ENCODE results near the gene GPBAR1.
A peak's percentile ranks its signal among the peaks of the same experiment; 100 is the strongest.
"Not testable (repeated sequence)": the region's sequence is repeated elsewhere in the genome, so short reads cannot be mapped to it uniquely, and the experiment has no call there.

Gene GPBAR1

DNA sequence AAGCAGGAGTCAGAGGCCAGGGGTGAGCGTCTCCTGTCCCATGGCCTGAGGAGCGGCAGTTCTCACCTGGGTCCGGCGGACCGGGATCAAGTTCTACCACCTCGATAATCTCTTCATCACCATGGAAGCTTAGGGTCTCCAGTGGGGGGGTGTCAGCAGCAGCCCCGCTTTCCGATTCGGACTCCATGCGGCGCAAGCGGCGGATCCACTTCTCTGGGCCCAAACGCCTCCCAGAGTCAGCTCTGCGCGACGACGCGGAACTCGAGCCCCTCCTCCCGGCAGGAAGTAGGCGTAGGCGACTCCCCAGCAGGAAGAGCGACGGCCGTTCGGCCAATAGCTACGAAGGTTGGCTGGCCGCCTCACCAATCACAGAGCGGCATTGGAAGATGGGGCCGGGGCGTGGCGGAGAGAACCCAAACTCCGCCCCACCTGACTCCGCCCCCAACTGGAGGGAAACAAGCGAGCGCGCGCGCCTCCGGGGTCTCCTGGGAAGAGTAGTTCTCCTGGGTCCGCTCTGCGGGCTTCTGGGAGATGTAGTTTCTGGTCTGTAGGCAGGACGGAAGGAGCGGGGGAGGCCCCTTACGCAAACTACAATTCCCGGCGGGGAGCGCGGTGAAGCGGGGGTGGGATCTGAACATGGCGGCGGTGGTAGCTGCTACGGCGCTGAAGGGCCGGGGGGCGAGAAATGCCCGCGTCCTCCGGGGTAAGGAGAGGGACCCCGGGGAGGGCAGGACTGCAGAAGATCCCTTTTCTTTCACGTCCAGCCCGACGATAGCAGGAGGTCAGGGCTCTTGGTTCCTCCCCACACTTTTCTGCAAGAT is 9.3 kb downstream of the GPBAR1 start, which contains the start of the genes AAMP and PNKD:
TSS of gene AAMP (minus strand) at position 238 of the 821 bp plus-strand sequence. CDS start at position 187, 51 bp downstream.
TSS of gene PNKD (plus strand) at position 620 of the 821 bp plus-strand sequence. CDS start at position 637, 17 bp downstream.
- DNase-seq (ENCODE audit: low read depth) = peak; percentile 99

DNA sequence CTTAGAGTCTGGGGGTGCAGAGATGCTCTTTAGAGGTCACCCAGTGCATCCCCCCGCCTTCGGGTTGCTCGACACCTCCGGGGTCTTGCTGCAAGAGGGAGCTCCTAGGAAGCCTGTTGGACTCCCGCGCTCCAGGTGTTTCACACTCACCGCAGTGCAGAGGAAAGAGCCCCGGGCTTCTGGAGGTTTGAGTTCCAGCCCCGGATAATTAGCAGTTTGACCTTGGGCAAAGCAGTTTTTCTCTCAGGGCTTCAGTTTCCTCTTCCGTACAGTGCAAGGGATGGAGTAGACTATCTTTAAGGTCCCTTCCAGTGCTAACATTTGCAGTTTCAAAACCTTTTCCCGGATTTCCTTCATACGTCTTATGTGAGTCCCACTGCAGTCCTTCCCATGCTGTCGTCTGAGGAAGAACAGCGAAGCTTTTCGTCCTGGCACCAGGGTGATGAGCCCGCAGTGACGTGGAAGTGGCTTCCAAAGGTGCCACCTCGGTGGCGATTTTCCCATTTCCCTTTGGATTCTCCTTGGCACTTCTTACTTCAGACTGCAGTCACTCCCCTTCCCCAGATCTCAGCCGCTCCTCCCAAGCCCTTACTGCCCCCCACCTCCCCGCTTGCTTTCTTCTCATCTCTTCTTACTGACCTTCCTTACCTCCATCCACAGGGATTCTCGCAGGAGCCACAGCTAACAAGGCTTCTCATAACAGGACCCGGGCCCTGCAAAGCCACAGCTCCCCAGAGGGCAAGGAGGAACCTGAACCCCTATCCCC is 10.1 kb downstream of the GPBAR1 start:
- DNase-seq (ENCODE audit: low read depth) = no peak

DNA sequence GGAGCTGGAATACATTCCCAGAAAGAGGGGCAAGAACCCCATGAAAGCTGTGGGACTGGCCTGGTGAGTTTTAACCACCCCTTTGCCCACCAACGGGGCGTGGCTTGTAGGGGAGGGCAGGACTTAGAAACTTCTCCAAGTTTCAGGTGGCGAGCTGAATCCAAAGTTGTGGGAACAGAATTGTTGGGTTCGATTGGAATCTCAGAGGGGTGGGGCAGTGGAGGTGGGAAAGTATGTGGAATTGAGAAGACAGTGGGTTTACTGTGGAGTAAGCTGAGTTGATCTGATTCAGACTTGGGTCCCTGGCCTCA is 10.6 kb downstream of the GPBAR1 start:
- no peak for DNase-seq (ENCODE audit: low read depth)

DNA sequence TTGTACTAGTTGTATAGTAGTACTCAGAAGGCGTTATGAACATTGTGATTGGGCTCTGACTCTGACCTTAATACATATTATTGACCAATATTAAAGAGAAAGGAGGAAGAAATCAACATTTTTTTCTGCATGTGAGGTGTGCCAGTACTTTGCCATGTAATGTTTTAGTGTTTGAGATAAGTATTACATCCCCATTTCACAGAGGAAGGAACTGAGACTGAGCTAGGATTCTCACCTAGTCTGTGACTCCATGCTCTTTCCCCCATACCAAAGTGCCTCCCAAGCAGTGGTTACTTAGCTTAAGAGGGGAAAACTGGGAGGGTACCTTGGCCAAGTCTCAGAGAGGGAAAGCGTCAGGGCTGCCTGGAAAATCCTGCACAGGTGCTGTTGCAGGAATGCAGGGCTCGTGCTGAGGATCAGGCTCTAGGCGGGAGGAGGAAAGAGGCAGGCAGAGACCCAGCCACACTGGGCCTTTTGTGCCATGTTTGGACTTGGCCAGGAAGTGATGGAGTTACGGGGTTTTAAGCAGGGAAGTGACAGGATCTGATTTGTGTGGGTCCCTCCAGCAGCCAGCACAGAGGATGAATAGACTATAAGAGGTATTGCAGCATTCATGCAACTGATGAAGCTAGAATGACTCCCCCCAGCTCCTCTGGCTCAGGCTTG is 11.2 kb downstream of the GPBAR1 start:
- no peak for DNase-seq (ENCODE audit: low read depth)

DNA sequence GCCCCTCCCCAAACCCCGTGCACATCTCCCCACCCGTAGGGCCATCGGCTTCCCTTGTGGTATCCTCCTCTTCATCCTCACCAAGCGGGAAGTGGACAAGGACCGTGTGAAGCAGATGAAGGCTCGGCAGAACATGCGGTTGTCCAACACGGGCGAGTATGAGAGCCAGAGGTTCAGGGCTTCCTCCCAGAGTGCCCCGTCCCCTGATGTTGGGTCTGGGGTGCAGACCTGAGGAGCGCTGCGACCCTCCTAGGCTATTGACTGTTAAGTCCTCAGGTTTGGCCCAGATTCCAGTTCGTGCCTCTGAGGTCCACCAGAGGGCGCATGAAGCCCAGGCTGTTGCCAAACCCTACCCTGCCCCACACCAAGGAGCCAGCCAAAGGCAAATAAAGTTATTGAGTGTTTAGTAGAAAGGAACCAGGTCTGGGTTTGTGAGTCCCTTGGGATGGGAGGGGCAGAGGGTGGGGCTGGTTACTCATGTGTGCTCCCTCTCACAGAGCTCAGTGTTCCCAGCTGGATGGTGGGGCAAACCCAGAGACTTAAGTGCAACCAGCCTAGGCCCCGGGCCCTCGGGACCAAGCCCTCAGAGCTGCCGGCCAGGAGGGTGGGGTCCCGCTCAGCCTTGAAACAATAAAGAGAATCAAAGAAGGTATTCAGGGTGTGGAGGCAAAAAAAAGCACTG is 11.9 kb downstream of the GPBAR1 start:
- peak; percentile 93 for DNase-seq (ENCODE audit: low read depth)

DNA sequence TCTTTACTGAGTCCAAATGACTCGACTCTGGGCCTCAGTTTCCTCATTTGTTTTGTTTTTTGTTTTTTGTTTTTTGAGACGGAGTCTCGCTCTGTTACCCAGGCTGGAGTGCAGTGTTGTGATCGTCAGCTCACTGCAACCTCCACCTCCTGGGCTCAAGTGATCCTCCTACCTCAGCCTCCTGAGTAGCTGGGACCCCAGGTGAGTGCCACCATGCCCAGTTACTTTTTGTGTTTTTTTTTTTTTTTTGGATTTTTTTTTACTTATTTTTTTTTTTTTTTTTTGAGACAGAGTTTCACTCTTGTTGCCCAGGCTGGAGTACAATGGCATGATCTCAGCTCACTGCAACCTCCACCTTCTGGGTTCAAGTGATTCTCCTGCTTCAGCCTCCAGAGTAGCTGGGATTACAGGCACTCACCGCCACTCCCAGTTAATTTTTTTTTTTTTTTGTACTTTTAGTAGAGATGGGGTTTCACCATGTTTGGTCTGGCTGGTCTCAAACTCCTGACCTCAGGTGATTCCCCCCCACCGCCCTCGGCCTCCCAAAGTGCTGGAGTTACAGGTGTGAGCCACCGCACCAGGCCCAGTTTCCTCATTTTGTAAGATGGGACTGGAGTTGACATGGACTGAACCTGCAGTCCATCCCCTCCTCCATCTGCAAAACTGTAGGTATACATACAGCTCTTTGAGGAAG is 12.5 kb downstream of the GPBAR1 start:
- not testable (repeated sequence) for DNase-seq (ENCODE audit: low read depth)

DNA sequence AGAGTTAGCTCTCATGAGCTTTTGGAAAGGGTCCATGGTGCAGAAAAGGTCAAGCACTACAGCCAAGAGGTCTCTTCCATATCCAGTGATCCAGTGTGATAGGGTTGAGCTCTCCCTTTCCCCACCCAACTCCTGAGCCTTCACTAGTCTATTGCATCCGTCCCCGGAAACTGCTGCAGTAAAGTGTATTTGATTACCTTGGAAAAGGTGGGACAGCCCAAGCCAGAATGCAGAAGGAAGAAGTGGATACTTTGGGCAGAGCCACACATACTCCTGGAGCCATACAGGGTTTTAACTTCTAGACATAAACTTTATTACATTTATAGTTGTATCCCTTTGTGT is 13.1 kb downstream of the GPBAR1 start:
- no peak for DNase-seq (ENCODE audit: low read depth)

DNA sequence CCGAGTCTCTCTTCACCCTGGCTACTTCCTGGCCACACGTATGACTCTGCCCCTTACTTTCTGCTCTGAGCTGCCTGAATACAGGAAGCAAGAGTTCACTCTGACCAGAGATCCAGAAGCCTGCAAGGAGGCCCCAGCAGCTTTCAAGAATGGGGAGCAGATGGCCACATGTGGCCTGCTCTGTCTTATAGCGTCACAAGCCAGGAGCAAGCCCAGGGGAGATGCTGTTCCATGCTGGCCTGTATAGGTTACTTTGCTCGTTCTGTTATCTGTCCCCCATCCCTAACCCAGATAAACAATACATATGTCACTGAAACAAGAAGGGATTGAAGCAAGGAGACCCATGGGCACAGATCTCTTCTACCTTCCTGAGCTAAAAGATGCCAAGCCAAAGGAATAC is 13.8 kb downstream of the GPBAR1 start:
- no peak for DNase-seq (ENCODE audit: low read depth)

DNA sequence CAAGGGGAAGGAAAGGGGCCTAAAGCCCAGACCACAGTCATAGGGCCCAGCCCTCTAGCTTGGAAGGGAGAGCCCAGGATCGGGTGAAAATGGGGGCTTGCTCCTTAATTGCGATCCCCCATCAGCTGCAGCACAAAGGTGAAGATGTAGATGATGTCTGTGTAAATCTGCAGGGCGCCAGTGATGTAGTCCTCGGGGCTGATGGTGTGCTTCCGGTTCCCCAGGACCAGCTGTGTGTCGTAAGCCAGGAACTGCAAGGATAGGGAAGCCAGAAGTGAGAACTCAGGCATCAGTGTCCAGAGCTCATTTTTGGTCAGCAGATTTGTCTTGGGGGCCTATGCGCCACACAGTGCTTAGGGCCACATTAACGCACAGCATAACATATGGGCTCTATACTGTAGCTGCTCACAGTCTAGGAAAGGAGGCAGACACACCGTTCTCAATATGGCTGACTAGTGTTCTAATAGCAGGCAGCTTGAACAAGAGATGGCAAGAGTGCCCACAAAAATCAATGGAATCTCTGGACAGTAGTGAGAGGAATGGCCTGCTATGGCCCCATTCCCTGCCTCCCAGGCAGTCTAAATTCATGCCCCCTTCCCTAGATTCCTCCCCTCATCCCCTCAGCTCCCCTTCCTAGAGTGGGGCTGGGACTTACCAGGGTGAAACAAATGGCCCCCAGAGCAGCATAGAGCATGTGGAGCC is 14.7 kb downstream of the GPBAR1 start:
- DNase-seq (ENCODE audit: low read depth) = no peak

DNA sequence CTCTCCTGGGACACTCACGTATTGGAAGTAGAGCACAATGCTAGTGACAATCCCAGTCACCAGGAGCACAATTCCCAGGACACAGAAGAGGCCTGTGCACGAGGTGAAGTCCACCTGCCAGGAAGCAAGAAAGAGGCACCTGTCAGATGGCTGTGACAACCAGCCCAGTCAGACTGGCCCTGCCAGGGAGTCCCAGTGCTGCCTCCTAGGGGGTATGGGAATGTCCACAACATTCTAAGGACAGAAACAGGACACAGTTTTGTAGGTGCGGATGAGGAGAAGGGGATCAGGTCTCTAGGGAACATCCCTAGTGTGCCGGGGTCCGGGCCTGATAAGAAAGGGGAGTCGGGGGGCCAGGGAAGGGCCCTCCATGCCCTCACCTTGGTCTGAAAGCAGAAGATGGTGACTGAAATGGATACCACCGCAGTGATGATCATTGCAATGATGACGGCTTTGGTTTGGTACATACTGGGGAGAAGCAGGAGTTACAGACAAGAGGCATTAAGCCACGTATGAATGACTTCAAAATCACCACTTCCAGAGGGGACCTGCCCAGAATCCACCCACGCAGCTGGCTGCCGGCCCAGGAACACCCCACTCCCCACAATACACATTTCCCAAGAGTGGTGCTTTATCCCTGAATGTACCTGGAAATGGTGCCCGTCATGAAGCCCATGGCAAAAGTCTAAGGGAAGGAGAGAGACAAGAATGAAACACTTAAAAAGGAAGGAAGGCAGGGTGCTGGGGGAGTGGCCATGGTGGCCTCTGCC is 16.4 kb downstream of the GPBAR1 start:
- DNase-seq (ENCODE audit: low read depth) = no peak

DNA sequence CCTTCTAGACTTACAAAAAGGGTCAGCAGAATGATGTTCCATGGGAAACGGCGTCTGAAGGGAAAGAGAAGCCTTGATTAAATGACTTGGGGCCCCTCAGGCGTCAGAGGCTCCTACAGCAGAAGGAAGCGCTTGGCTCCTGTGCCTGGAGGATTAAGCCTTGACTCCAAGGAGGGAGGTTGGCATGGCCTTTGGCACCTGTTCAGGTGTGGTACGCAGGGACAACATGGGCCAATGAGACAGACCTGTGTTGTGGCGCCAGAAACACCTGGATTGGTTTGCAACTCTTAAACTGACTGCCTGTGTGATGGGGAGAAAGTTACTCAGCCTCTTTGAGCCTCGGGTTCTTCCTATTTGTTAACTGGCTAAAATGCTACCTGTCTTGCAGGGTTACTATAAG is 17.1 kb downstream of the GPBAR1 start:
- no peak for DNase-seq (ENCODE audit: low read depth)

DNA sequence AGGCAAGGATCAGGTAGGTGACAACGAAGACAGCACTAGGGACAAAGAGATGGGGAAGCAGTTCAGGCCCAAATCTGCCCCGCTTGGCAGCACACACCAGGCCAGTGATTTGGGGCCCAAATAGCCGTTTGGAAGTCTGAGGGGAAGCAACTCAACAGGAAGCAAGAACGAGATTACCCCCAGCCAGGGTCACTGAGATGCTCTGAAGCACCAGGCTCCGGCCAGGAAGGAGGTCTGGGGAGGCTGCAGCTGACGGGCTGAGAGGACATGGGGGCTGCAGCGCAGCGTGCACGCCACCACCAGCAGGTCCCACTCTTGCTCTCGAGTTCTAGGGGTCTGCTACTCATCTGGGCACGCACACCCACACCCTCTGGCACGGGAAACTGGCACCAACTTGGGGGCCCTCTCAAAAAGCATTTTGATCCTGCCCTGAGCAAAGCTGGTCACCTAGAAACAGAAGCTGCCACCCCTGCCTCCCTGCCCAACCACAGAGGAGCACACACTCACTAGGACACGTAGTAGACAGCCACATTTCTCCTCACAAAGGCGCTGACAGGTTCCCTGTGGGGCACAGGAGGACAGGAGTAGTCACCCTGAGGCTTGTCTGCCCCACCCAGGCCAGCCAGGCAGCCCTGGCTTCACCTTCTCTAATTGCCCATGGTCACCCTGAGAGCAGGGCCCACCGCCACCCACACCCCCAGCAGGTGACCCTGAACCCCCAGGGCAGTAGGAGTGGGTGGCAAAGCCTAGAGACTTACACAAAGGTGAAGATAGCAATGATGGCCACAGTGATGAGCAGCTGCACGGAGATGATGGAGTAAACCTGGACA is 17.9 kb downstream of the GPBAR1 start:
- DNase-seq (ENCODE audit: low read depth) = no peak

DNA sequence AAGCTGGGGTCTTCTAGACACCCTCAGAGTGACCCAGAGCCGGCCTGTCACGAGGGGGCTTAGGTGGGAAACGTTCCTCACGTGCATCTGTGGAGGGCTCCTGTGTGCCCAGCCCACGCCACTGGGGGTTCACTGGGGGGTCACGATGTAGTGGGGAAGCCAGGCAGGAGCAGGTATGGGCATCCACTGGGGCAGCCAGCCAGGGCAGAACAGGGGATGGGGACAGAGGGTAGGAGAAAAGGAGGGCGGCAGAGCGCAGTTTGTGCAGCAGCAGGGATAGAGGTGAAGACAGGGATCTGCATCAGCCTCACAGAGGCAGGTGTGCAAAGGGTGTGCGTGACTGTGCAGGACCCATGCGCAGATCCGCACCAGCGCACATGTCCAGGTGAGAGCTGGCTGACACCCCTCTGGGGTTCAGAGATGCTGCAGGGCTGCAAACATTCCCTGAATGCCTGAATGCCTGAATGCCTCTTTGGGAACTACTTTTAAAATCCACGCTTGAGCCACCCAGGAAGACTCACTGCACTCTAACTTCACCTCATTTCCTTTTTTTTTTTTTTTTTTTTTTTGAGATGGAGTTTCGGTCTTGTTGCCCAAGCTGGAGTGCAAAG is 19.6 kb downstream of the GPBAR1 start:
- no peak for DNase-seq (ENCODE audit: low read depth)

DNA sequence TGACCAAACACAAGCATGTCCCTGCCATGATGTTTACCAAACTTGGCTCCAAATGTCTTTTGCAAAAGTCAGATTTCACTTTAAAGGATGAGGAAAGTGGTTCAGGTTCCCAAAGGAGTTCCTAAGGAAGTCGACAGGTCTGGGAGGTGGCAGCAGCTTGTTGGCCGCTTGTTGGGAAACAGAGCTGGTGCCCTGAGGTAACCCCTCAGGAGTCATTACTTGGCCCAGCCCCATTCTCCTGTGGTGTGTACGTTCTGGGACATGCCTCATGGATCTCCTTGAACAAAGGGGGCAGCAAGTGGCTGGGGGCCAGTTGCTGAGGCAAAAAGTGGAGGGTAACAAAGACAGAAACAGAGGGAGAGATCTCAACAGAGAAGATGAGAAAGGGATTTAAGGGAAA is 20.6 kb downstream of the GPBAR1 start:
- DNase-seq (ENCODE audit: low read depth) = no peak

DNA sequence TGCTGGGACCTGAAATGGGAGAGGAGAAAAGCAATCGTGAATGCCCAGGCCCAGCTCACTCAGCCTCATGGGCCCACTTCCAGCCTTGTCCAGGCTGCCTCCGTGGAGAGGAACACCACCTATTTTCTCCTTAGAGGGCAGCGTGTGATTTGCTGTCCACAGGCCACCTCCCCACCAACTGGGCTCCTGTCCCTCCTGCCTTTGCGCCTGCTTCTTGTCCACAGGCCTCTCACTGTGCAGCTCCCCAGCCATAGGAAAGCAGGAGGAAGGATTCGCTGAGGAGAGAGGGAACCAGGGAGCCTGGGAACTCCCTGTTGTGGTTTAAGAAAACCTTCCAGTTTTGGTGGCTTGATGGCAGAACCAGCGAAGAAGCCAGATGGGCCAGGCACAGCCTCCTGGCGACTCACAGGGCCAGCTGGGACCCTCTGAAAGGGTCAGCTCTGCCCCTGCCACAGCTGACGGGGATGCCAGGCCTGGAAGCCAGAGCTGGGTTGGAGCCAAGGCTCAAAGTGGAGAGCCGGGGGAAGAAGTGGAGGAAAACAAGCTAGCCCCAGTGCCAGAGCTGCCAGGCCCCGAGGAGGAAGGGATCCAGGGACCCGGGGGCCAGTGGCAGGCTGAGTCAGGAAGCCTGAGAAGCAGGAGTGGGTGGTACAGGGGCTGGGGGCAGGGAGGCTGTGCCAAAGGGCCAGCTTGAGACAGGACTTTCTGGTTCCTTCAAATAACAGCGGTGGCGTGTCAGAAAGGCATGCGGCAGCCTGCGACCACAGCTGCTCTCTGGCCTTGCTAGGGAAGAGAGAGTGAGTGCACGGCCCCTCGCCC is 21.6 kb downstream of the GPBAR1 start:
- DNase-seq (ENCODE audit: low read depth) = no peak

DNA sequence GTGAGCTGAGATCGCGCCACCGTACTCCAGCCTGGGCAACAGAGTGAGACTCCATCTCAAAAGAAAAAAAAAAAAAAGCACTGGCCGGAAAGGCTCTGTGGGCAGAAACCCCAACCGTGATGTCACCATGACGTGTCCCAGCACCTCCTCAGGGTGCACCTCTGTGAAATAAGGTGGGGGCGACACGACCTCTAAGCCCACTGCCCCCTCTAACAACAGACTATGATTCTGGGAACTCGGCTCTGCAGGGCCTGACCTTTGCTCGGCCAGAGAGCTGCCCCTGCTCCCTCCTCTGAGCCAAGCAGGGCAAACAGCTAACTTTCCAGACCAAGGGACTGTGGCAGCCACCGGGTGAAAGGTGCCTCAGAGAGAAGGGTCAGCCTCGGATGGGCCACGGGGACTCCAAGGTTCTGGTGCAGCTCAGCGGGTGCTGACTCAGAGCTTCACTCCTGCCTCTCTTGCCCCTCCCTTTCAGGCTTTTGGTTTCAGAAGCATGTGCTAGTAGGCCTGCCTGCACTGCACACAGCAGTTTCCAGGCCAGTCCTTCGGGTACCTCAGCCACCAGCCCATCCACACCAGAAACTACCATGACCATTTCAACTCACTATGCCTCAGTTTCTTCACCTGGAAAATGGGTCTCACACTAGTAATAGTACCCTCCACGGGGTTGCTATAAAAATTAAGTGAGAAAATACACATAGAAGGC is 23.4 kb downstream of the GPBAR1 start:
- DNase-seq (ENCODE audit: low read depth) = peak; percentile 76

DNA sequence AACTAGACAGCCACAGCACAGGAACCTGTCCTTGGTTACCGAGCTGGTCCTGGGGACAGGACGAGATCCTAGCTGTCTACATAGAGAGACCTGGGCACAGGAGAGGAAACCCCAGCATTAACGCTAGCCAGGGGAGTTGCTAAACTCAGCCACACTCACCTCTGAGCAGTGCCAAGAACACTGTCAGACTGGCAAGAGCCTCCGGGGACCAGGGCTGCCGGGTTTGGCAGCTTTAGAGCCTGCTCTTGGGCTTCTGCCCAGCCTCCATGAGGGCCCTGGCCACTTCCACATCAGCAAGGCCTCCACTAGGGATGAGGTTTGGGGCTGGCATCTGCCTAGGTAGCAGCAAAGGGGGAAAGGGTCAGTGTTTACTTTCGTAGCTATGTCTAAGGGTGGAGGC is 24.8 kb downstream of the GPBAR1 start:
- peak; percentile 66 for DNase-seq (ENCODE audit: low read depth)
